Measurements from ENCODE around the gene SVBP.

SVBP gene

DNA sequence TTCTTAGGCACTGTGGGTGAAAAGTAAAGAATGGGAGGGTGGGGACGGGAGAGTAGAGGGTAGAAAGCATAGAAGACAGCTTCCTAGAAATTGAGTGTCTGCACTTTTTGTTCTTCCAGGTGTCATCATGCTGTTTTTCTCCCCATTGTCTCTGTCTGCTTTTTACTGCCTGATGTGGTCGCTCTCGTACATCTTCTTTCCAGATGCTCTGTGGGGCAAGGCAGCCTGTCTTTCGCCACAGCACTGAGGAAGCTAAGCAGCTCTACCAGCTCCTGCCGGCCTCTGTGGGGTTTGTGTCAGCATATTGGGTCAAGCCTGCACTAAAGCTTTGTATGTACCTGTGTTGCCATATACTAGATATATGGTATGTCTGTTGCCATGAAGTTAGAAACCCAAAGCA, 19.2 kb downstream of the SVBP start:
- no peak for DNase-seq

DNA sequence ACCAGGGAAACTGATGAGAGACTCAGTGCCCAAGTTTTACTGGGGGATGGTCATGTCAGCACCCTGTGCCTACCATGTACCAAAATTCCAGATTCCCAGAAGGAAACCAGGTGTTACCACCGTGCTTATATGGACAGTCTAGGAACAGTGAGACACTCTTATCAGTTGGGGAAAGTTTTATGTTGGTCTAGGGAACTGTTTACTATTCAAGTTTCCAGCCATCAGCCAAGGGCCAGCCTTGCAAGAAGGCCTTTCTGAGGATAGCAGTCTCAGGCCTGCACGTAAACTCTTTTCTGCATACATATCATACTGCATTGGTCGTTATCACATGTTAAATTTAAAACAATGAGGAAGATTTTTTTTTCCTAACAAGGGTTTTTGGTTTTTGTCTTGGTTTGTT, 19.8 kb downstream of the SVBP start:
- no peak for DNase-seq

DNA sequence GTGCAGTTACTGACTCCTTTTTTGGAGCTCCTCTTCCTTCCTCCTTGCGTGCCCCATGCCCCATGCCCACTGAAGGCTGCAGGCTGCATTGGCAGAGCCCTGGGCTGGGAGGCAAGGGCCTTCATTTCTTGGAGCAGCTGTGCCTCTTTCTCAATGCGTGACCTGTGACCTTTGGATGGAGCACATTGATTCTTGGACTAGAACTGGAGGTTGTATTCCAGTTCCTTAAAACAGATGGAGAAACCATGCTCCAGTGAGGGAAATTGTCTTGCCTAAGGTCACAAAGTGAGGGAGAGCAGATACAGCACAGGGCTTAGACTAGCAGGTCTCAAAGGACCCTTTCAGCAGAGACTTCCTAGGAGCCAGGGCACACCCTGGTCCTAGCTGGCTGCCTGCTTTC, 23.4 kb downstream of the SVBP start:
- no peak for DNase-seq

DNA sequence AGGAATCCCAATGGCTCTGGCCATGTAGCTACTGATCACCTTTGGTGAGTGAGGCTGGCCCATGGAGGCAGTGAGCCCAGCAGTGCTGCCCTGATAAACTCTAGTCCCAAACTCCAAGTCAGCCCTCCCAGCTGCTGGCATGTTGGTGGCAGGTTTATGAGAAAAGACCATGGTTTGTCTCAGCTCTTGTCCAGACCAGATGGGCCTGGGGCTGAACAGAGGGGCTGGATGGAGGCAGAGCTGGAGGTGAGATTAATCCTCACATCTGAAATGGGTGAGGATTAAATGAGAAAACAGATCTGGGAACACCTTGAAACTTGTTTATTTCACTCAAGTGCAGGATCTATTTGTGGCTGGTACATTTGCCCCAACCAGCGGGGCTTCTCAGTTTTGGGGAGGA, 29.2 kb downstream of the SVBP start:
- DNase-seq = no peak

DNA sequence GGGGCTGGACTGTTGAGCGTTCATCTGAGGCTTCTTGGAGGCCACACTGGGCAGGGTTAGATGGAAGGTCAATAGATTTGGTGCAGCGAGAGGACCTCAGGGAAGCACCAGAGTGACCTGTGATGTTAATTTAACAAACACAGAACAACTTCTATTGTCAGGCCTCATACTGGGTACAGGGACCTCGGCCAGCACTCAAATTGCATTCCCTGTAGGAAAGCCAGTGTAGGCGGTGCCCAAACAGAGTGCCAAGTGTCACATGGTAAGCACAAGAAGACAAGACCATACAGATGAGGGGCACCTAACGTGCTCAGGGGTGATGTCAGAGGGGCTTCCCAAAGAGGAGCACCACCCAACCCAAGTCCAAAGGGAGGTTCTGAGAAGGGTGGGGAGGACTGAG, 31.1 kb downstream of the SVBP start:
- no peak for DNase-seq

DNA sequence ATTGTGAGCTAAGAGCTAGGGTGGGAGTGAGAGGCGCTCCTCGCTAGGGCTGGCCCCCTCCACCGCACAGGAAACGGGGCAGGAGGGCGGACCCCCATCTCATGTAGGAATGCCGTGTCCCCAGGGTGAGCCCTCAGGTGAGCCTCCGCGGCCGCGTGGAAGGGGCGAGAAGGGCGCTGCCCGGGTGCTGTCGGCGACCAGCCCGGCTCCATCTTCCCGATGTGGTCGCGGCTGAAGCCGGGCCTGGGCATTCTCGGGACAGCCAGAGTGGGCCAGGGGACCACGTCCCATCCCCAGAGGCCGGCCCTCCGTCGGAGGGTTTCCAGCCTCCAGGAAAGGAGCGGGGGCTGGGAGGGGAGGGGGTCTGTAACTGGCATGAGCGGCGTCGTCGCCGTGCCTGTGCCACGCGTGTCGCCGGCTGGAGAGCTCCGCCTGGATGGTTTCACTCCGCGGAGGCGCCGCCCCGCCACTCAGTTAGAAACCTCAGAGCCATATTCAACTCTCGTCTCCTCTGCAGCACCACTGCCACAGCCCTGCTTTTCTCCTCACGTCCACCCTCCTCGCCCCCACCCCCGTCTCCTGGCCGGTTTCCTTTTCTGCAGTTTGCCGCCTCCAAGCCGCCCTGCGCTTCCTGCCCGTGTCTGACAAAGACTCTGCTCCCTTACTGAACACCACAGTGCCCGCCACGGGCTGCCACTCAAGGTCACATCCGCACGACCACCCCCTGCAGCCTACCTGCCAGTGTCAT, 32.1 kb downstream of the SVBP start, which contains the start of gene TMEM269:
Gene TMEM269, plus strand, starts transcription at position 46 of the 748 bp plus-strand sequence. CDS start 4,903 bp downstream, outside the sequence.
- no peak for DNase-seq

DNA sequence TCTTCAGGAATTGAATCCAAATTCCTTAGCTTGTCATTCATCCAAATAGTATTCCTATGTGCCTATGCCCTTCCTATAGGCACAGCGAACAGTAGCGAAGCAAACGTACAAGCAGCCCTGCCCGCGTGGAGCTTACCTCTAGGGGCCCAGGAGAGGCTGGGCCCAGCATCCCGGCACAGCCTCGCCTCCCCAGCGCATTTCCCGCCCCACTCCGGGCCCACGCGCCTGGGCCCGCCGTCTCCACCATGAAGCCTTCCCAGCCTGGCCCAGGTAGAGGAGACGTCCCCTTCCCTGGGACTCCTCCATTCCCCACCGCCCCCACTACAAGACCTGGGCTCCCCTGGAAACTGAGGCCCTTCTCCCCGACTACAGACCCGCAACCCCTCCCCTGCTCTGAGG, 32.7 kb downstream of the SVBP start:
- DNase-seq = no peak

DNA sequence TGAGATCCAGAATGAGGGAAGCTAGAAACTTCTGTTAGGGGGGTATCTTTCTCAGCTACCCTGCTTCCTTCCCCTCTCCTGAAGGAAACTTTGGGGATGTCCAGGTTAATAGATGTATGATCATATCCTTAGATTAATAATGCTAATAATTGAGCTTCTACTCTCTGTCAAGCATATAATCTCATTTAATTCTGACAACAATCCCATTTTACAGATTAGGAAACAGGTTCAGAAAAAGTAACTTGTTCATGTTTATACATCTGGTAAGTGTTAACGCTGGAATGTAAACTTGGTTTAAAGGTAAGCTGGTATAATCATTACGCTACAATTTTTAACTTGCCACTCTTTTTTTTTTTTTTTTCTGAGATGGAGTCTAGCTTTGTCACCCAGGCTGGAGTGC, 34.1 kb downstream of the SVBP start:
- no peak for DNase-seq

DNA sequence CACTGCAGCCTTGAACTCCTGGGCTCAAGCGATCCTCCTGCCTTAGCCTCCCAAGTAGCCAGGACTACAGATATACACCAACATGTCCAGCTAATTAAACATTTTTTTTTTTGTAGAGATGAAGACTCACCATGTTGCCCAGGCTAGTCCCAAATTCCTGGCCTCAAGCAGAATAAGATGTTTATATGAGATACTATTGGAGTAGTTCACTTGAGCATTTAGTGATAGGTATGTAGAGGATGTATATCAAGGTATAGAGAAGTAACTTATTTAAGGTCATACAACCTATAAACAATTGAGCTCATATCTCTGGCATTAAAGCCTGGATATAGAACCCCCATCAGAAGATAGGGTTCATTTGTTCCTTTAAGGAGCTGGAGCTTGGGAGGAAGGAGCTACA, 37.0 kb downstream of the SVBP start:
- DNase-seq = no peak

DNA sequence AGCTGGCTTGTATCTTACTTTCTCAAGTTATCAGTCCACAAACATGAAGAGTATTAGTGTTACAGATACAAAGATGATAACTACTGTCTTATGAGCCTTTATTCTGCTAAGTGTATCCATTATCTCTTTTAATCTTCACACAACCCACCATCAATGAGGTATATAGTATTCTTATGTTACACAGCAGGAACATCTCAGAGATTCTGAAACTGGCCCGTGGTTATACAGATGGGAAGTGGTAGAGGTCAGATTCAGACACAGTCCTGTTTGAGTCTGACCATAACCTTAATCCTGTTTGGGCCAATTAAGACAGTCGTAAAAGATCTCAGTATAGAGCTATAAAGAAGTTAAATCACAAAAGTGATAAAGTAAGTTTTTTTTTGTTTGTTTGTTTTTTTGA, 37.5 kb downstream of the SVBP start:
- no peak for DNase-seq

DNA sequence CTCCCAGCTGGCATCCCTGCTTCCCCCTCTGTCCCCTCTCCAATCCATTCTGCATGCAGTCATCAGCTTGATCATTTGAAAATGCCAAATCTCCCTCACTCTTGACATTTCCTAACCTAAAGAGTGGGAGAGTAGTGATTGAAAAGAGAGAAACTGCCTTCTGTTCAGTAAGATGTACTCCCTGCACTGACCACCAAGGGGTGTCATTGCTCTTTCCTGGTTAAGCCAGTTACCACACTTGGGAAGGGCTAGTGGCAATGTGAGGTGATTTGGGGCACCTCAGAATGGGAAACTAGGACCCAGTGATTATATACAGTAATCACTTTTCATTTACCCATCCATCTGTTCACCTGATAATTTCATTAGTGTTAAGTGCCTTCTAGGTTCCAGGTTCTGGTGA, 39.3 kb downstream of the SVBP start:
- no peak for DNase-seq

DNA sequence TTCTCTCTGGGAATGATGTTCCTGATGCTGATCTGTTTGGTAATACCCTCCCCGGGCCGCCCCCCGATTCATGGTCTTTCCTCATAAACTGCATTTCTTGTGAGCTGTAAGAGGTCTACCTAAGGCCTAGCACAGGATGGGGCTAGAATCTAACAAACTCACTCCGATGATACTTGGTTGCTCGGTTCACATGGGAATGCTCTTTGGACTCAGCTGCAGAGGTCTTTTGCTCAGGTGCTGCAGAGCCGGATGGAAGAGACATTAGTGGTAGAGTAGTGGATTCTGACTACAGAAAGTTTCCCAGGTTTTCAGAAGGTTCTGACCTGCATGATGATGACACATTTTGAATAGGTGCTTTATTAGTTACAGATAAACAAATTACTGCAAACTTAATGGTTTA, 40.7 kb downstream of the SVBP start:
- DNase-seq = no peak

DNA sequence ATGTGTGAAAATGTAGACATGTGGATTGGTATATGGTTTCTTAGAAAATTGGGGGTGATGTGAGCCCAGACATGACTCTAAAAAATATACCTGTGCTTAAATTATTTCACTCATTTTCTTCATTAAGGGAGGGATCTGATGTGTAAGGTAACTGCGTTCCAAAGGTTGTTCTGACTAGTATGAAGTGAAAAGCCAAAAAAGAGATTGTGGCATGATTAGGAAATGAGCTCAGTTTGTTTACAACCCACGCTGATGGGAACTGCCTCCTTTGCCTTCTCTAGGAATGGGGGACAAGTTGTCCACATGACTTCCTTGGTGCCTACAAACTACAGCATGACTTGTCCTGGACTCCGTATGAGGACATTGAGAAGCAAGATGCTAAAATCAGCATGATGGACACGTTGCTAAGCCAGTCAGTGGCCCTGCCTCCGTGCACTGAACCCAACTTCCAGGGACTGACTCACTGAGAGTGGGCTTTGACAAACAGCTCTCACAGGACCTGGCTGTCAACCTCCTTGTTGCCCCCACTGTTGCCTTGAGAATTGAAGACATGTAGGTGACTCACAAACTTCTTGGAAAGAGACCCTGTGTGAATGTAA, 42.2 kb downstream of the SVBP start:
- no peak for DNase-seq

DNA sequence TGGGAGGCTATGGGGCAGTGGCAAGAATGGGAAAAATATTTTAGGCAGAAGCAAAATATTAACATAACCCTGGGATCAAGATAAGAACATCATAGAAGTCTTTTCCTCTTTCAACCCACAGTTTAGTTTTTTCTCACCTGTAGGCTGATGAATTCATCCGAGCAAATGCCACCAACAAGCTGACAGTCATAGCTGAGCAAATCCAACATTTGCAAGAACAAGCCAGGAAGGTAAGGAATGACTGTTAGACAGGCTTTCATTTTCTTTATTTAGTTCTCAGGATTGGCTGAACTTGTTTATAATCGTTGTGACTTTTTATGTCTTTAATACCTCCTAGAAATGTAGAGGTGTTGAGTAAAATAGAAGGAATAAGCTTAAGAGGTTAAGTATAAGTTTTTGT, 43.8 kb downstream of the SVBP start:
- DNase-seq = no peak

DNA sequence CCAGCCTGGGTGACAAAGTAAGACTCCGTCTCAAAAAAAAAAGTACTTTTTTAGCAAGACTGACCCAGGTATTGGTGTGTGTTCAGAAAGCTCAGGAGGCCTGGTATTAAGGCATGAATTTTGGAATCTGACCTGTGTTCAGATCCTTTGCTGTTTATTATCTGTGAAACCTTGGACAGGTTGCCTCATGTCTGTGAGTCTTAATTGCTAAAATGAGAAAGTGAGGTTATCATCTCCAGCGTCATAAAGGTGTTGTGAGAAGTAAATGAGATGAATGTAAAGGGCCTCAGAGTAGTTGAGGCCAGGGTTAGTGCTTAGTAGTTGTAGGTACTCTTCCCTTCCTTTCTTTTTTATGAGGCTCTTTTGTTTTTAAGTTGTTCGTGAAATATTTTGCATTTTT, 47.4 kb downstream of the SVBP start:
- no peak for DNase-seq

DNA sequence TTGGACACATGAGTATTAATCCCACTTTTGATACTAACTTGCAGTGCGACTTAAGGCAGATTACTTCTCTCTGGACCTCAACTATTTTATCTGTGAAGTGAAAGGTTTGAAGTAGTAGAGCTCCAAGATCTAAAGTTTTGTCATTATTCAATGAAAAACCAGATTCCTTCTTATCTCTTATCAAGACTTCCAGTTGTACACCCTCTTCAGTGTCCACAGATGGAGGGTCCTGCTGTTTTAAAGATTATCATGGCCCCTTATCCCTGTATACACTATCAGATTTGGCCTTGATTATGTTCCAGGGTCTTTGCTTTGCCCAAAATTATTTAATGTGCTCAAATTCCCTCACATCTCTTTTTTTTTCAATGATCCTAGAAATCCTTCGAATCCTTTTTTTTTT, 49.0 kb downstream of the SVBP start:
- no peak for DNase-seq

DNA sequence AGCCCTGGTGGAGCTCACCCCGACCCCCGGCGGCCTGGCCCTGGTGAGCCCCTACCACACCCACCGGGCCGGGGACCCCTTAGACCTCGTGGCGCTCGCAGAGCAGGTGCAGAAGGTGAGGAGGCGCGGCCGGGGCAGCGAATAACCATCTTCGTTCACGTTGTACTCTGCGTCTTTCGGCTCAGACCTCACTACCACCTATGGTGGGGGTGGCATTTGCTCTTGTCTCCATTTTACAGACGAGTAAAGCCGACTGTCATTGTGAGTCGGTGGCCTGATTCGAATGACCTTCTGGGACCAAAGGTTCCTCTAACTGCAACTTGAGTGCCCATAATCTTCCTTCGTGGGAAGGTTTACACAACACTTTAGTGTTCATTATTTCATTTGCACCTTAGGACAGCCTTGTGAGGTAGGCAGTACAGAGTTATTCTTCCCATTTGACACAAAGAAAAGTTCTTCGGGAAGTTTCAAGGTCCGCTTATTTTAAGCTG, 49.6 kb downstream of the SVBP start:
- DNase-seq = no peak

DNA sequence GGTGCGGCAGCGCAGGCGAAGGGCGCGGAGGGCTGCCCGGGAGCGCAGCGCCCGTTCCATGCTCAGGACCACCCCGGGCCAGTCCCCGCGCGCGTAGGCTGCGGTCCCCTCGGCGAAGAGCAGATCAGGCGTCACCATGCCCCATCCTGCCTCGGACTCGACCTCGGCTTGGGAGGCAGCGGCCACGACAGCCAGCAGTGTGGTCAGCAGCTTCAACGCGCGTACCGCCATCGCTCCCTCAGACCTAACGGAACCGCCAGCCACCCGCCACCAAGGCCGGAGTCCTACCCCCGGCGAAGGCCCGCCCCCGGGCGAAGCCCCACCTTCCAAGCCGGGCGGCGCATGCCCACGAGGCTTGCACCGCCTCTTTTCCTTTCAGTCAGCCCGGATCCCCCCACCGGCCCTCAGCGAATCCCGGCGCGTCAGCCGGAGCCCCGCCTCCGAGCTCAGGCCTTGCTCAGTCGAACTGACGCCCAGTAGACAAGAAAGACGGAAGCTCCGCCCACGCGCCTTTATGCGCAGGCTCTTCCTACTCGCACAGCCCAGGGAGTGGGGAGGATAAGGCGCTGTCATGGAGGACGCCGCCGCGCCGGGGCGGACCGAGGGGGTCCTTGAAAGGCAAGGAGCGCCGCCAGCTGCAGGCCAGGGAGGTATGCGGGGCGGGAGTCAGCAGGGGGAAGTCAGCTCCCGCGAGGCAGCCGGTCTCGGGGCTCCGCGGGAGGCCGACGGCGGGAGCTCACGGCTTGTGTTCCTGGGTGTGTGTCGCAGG, 50.3 kb downstream of the SVBP start, which contains the start of the genes C1orf50 and P3H1:
Gene C1orf50, plus strand, starts transcription at position 509 of the 769 bp plus-strand sequence. Its CDS starts 63 bp downstream, at position 572.
Gene P3H1, minus strand, starts transcription at position 288 of the 769 bp plus-strand sequence. Its CDS starts 57 bp downstream, at position 231.
- DNase-seq = peak; percentile 99 to 100

DNA sequence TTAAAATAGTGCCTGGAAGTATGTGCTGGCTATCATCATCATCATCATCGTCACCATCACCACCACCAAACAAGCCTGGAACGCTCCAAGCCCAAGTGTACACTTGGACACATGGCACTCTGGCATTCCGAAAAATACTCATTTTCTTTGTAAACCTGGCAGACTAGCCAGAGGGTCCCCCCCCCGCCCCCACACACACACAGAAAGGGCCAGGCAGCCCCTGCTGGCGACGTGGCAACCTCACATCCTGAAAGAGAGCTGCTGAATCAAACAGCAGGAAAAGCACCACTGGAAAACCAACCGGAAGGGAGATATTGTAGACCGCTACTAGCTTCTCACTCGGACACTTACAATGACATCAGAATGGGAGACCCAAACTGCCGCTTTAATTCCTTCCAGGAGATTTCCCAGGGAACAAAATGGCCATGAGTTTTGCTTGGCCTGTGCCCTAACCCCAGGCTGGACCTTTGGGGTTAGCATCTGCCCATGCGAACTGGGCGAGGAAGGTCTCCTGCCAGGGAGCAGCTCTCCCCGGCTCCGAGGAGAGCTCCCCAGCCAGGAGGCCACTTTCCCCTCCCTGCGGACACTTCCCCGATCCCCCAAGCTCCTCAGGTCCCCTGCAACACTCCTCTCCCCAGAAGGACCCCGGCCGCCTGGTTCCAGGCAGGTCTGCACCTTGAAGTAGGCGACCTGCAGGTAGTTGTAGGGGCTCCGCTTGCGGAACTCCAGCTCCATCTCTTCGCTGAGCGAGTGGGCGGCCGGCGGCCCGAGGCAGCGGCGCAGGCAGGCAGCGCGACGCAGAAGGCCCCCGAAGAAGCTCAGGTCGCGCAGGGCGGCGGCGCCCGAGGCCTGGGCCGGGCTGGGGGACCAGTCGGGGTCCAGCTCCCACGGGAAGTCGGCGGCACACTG, 51.1 kb downstream of the SVBP start:
- no peak for DNase-seq

DNA sequence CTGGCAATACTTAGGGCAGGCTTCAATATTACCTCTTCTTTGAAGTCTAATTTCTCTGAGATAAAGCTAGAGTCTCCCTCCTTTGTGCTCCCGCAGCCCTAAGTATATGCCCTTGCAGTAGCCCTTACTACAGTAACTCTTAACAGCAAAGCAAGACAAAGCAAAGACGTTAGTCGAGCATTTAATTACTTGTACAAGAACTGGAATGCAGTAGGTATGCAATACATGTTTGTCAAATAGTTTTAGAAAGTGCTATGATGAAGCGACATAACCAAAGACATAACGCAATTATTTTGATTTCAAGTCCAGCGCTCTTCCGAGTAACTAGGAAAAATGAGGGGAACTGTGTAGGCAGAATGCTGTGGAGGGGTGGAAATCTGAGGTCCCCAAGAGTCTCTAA, 51.9 kb downstream of the SVBP start:
- no peak for DNase-seq

DNA sequence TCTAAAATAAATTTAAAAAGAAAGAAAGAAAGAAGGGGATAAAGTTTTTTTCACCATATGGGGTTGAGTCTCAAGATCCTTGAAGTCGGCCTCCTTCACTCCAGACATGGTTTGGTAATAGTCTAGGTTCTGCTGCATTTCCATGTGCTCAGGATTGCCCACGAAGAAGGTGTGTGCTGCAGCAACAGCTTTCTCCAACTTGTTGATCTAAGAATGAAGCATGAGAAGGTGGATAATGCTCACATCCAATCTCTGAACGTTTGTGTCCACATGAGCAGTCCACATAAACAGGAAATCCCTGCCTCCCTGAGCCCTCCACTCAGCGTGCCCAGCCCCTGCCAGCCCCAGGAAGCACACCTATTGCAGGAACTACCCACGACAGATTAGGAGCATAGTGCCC, 54.9 kb downstream of the SVBP start:
- no peak for DNase-seq

DNA sequence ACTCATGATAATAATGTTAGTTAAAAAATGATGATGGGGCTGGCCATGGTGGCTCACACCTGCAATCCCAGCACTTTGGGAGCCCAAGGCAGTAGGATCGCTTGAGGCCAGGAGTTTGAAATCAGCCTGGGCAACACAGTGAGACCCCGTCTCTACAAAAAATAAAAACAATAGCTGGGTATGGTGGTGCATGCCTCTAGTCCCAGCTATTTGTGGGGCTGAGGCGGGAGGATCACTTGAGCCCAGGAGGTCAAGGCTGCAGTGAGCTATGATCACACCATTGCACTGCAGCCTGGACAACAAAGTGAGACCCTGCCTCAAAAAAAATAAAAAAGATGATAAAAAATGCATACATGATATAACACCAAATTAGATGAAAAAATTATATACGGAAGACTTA, 55.6 kb downstream of the SVBP start:
- no peak for DNase-seq

DNA sequence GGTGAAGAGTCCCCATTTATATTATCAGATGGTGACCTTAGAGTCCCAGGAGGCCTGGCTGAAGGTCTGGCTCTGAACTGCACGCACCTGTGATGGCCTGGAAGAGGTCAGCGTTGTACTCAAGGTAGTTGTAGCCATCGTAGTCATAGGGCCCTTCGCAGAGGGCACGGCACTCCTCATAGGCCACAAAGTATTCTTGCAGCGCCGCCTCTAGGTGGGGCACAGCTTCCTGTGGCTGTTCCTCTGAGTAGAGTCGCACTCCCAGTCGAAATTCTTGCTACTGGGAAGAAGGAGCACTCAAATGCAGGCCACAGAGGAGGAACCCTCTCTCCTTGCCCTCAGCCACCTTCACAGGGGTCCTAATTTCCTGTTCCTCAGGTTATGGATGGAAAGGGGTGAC, 58.1 kb downstream of the SVBP start:
- no peak for DNase-seq

All from hippocampal formation (tissue), 2 donors.